ENCODE data around the gene SAMD4A.
"Not testable (repeated sequence)": the region's sequence is repeated elsewhere in the genome, so short reads cannot be mapped to it uniquely, and the experiment has no call there.

The SAMD4A gene

GRCh38 chr14:54782751-54783659, 216.1 kb downstream of the SAMD4A start:
- DNase-seq (ENCODE audit: low read depth in 2 of 2) = no peak

- no peak for DNase-seq (ENCODE audit: low read depth in 2 of 2)
These were observed 216.7 kb downstream of the SAMD4A start for GRCh38 chr14:54783660-54784015.

DNA sequence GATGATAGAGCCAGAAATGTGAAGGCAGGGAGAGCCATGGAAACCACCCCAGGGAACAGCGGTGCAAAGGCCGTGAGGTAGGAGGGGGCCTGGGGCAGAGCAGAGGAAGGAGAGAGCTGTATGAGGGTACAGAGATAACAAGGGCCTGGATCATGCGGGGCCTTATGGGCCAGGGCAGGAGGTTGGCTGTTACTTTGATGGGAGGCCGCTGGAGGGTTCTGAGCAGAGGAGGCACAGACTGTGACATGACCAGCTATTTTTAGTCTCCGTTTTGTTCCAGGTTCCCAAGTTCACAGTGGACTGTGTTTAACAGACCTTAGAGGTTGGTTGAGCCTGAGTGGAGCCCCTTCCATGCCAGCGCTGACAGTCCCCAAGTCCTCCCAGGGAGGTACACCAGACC, 217.1 kb downstream of the SAMD4A start:
- DNase-seq (ENCODE audit: low read depth in 2 of 2) = no peak

DNA sequence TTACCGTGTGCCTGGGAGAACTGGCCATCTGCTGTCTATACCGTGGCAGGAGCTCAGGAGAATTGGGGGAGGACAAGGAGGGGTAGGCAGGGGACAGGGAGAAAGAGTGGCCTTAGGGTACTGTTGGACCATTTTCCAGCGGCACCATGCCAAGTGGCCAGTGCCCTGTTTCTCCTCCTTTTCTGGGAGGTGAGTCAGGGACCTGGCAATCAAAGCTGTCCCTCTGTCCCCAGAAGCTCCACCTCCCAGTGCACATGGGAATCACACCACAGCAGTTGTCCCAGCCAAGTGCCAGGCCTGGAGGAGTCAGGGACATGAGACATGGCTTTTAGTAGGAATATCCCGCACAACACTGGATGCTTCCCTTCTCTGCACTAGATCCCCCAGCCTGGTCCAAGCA, 217.7 kb downstream of the SAMD4A start:
- DNase-seq (ENCODE audit: low read depth in 2 of 2) = no peak

DNA sequence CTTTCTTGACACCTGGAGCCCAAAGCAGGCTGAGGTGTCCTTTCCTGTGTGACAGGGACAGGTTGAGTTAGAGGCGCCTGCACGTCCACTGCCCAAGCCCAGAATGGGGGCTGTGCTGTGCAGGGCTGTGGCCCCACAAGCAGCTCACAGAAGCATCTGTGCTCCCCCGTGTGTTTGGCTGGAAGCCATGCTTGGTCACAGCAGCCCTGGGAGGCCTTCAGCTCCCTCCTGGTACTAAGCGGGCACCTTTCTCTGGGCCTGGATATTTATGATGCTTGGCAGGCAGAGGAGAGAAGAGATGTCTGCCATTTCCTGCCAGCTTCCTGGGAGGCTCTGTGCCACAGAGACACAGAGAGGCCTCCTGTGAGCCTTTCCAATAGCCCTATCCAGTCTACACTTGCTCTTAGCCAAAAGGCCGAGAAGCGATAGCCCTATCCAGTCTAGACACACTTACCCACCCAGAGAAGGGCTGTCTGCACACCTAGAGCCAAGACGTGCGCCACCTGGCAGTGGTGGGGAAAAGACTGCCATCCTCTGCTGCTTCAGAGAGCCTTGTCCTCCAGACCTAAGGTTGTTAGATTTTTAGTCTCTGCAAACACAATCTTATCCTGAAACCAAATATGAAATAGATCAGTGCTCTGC, 218.3 kb downstream of the SAMD4A start:
- no peak for DNase-seq (ENCODE audit: low read depth in 2 of 2)

DNA sequence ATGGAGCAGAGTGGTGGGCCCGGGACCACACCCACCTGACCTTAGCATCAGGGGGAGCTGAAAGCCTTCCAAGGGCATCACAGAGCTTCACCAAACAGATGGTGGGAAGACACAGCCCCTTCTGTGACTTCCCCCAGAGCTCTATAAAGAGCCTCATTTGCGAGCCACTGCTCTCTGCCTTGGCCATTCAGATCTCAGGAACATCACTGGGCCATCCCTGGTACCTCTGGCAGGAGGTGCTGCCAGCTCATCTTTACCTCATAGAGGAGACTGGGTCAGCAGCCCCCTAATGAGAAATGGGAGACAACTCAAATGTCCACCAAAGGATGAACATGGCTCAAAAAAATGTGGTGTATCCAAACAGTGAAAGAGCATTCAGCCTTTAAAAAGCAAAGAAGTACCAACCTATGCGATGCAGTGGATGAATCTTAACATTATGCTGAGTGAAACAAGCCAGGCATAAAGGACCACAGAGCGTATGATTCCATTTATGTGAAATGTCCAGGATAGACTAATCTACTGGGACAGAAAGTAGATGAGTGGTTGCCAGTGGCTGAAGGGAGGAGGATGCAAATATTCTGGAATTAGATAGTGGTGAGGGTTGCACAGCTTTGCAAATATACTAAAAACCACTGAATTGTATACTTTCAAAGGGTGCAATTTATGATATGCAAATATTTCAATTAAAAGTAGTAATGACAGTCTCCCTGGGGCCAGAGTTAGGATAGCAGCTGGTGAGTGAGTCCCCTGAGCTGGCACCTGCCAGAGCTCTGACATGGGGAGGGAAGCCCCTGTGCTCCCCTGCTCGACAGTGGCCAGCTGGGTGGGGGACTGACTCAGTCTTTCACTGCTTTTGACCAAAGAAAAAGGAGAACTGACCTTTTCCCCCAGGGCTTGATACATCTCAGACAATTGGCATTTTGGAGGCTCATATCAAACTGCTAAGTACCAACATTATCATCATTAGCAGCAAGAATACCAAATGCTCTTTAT, 219.1 kb downstream of the SAMD4A start:
- DNase-seq (ENCODE audit: low read depth in 2 of 2) = no peak

- no peak for DNase-seq (ENCODE audit: low read depth in 2 of 2)
These were observed 219.9 kb downstream of the SAMD4A start for GRCh38 chr14:54786838-54787237.

- no peak for DNase-seq (ENCODE audit: low read depth in 2 of 2)
These were observed 220.3 kb downstream of the SAMD4A start for GRCh38 chr14:54787261-54787660.

DNA sequence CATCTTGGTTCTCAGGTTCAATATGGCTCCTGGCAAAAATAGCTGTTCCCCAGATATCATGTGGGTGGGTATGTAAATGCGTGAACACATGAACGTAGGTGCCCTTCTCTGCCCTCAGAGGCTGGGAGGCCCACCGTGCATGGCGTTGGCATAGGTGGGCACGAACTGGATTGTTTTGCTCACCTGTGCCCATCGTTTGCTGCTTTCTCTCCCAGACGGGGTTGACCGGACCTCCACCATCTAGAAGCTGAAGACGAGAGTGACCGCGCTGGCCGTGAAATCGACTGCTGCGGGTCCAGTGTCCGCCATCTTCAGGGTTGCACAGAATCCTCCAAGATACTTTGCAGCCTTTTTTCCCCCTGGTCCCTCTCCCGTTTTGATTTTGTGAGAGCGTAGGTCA, 221.8 kb downstream of the SAMD4A start:
- no peak for DNase-seq (ENCODE audit: low read depth in 2 of 2)

- DNase-seq (ENCODE audit: low read depth in 2 of 2) = no peak
These were observed 222.2 kb downstream of the SAMD4A start for GRCh38 chr14:54789166-54789565.

DNA sequence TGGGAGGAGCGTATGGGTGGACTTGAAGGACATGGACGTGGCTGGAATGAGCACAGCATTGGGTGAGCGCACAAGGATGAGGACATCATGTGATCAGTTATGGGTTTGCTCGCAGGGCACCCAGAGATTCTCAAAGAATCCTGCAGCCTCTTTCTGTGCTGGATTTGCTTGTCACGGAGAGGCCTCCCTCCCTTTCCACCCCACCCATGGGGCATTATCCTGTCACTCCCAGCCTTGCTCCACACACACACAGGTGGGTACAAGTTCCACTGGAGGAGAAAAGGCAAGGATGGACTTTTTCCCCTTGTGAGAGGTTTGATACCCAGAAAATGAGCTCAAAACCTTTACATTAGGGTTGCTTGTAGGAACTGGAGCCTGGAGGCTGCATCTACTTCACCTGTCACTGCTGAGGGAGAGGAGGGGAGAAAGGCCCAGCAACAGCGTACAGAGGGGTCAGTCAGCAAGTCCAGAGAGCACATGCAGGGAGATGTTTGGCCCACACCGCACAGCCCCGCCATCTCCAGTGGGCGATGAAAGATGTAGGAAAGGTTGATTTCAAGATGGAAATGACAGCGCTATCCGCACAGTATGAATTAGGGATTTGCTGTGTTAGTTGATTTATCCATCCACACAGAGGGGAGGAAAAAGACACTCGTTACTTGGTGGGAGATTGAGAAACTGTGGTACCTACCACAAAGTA, 223.0 kb downstream of the SAMD4A start:
- no peak for DNase-seq (ENCODE audit: low read depth in 2 of 2)

DNA sequence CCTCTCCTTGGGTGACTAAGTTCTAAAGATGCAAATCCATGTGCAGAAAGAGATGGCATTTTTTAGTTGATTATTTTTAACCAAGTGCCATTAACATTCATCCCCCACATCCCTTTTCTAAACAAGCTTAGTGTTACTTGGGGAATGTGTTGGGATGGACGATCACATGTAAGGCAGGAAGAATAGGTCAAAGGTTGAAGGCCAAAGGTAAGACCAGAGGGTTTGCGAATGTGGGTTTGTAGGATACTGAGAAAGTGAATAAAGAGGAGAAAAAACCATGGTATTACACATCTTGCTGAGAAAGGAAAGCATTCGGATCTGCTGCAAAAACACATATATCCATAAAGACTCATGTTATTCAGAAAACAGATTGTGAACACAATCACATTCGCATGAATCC, 224.1 kb downstream of the SAMD4A start:
- no peak for DNase-seq (ENCODE audit: low read depth in 2 of 2)

- DNase-seq (ENCODE audit: low read depth in 2 of 2) = no peak
These were observed 225.4 kb downstream of the SAMD4A start for GRCh38 chr14:54792288-54792687.

GRCh38 chr14:54794159-54794558, 227.2 kb downstream of the SAMD4A start:
- no peak for DNase-seq (ENCODE audit: low read depth in 2 of 2)

GRCh38 chr14:54794796-54795195, 227.9 kb downstream of the SAMD4A start:
- DNase-seq (ENCODE audit: low read depth in 2 of 2) = no peak

DNA sequence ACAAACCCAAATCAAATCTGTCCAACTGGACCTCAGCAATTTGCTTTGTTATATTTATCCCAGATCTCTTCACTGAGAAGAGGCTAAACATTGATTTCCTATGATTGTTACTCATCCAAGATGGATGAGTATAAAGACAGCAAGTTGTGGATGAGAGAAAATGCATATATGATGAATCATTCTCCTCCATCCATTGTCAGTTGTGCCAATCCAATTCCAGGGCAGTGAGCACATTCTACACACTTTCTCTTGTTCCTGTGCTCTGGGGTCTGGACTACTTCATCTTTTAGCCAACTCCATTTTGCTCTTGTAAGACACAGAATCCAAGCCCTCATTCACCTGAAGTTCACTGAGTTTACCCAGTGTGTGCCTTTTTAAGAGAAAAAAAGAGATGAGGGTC, 230.0 kb downstream of the SAMD4A start:
- no peak for DNase-seq (ENCODE audit: low read depth in 2 of 2)

GRCh38 chr14:54797556-54797955, 230.6 kb downstream of the SAMD4A start:
- no peak for DNase-seq (ENCODE audit: low read depth in 2 of 2)

GRCh38 chr14:54797986-54798385, 231.1 kb downstream of the SAMD4A start:
- no peak for DNase-seq (ENCODE audit: low read depth in 2 of 2)

GRCh38 chr14:54798465-54799124, 231.7 kb downstream of the SAMD4A start:
- DNase-seq (ENCODE audit: low read depth in 2 of 2) = no peak

DNA sequence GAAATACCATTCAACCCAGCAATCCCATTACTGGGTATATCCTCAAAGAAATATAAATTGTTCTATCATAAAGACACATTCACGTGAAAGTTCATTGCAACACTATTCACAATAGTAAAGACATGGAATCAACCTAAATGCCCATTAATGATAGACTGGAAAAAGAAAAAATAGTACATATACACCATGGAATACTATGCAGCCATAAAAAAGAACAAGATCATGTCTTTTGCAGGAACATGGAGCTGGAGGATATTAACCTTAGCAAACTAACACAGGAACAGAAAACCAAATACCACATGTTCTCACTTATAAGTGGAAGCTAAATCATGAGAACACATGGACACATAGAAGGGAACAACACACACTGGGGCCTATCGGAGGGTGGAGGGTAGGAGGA, 234.6 kb downstream of the SAMD4A start:
- DNase-seq (ENCODE audit: low read depth in 2 of 2) = not testable (repeated sequence)

DNA sequence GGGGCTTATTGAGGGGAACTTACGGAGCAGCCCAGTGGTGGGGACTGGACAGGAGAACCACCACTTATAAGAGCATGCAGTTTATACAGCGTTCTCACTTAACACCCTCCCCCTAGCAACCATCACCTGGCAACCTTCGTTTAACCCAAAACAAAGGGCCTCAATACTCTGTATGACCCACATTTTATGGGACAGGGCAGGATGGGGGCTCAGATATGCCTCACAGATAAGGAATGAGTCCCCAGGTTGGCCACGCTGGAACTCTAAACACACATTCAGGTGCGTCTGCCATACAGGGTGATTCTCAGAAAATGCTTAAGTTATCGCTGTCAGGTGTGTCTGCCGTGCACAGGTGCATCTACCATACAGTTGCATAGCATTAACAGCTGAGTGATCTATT, 236.5 kb downstream of the SAMD4A start:
- no peak for DNase-seq (ENCODE audit: low read depth in 2 of 2)
